Measurements from ENCODE around the gene MAPK8IP1. TPM values are rescaled to one million over a fixed set of nuclear protein-coding genes. Genes with fewer than 3 reads are reported as not detected.

The MAPK8IP1 gene
- total and polyA plus RNA-seq, 4 donors = 0.78 to 2.7 (median 1.4) TPM

DNA sequence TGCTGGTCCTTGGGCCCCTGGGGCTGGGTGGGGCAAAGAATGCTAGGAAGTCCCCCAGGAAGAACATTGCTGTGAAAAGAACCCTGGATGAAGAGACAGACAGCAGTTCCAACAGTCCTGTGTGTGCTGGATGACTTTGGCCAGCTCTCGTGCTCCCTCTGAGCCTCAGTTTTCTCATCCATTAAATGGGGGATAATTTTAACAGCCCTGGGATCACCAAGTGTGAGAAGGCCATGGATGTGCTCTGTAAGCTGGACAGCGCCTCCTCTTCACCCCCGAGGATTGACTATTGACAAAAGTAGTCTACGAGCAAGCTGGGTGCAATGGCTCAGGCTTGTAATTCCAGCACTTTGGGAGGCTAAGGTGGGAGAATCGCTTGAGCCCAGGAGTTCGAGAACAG is 39.5 kb downstream of the MAPK8IP1 start (continued):
- TF ChIP-seq, protein P1, sequence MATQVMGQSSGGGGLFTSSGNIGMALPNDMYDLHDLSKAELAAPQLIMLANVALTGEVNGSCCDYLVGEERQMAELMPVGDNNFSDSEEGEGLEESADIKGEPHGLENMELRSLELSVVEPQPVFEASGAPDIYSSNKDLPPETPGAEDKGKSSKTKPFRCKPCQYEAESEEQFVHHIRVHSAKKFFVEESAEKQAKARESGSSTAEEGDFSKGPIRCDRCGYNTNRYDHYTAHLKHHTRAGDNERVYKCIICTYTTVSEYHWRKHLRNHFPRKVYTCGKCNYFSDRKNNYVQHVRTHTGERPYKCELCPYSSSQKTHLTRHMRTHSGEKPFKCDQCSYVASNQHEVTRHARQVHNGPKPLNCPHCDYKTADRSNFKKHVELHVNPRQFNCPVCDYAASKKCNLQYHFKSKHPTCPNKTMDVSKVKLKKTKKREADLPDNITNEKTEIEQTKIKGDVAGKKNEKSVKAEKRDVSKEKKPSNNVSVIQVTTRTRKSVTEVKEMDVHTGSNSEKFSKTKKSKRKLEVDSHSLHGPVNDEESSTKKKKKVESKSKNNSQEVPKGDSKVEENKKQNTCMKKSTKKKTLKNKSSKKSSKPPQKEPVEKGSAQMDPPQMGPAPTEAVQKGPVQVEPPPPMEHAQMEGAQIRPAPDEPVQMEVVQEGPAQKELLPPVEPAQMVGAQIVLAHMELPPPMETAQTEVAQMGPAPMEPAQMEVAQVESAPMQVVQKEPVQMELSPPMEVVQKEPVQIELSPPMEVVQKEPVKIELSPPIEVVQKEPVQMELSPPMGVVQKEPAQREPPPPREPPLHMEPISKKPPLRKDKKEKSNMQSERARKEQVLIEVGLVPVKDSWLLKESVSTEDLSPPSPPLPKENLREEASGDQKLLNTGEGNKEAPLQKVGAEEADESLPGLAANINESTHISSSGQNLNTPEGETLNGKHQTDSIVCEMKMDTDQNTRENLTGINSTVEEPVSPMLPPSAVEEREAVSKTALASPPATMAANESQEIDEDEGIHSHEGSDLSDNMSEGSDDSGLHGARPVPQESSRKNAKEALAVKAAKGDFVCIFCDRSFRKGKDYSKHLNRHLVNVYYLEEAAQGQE (IDR thresholded peaks at IDR 0.05) = no peak
- TF ChIP-seq, protein P2, sequence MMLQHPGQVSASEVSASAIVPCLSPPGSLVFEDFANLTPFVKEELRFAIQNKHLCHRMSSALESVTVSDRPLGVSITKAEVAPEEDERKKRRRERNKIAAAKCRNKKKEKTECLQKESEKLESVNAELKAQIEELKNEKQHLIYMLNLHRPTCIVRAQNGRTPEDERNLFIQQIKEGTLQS (IDR thresholded peaks at IDR 0.05) = no peak
- TF ChIP-seq FOXA2 (IDR thresholded peaks at IDR 0.05) (no peak), EGR1 (IDR thresholded peaks at IDR 0.05; ENCODE audit: low read depth in 2 of 2) (no peak), SP1 (IDR thresholded peaks at IDR 0.05) (no peak), RAD21 (IDR thresholded peaks at IDR 0.05) (no peak), RXRA (IDR thresholded peaks at IDR 0.05) (no peak), NR2F2 (IDR thresholded peaks at IDR 0.05) (no peak), HNF4G (IDR thresholded peaks at IDR 0.05) (no peak)

DNA sequence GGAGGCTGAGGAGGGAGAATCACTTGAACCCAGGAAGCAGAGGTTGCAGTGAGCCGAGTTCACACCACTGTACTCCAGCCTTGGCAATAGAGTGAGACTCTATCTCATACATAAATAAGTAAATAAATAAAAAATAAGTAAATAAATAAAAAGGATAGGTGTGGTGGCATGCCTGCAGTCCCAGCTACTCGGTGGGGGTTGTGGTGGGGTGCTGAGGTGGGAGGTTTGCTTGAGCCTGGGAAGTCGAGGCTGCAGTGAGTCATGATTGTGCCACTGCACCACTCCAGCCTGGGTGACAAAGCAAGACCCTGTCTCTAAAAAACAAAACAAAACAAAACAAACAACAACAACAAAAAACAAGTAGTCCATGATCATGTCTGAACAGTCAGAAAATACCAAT is 40.1 kb downstream of the MAPK8IP1 start:
- no peak for DNase-seq (ENCODE audit: low spot score)
- Histone ChIP-seq H3K9ac (ENCODE audit: low read depth in 1 of 2, low read length in 2 of 2) (no peak overlapping the region), H3K36me3 (ENCODE audit: control insufficient read depth in 4 of 4, insufficient read depth in 3 of 4, low read depth in 1 of 4, low read length in 3 of 4) (no peaks in the 10 kb centered on the region), H3K9me3 (ENCODE audit: control insufficient read depth in 4 of 4, low read length in 3 of 4) (no peaks in the 10 kb centered on the region), H3K27me3 (ENCODE audit: control insufficient read depth in 4 of 4, insufficient read depth in 4 of 4, low read length in 3 of 4) (no peaks in the 10 kb centered on the region), H3K4me3 (ENCODE audit: low read depth in 1 of 3, low read length in 3 of 3) (no peak overlapping the region), H3K4me1 (ENCODE audit: control insufficient read depth in 4 of 4, insufficient read depth in 4 of 4, low read length in 3 of 4) (peaks cover 0 to 12% (median 4%) of the 10 kb centered on the region in 4 donors), H3K27ac (ENCODE audit: low read depth in 1 of 2, low read length in 2 of 2) (no peak overlapping the region)
- 90% methylated on average over 3 of the region's 3 CpGs for WGBS
- TF ChIP-seq EGR1 (IDR thresholded peaks at IDR 0.05; ENCODE audit: low read depth in 2 of 2) (no peak), HNF4G (IDR thresholded peaks at IDR 0.05) (no peak), NR2F2 (IDR thresholded peaks at IDR 0.05) (no peak), JUND (IDR thresholded peaks at IDR 0.05) (no peak), RAD21 (IDR thresholded peaks at IDR 0.05) (no peak), HNF4A (conservative IDR thresholded peaks at IDR 0.05) (no peak), FOXA1 (IDR thresholded peaks at IDR 0.05) (no peak), TAF1 (conservative IDR thresholded peaks at IDR 0.05) (no peak), FOXA2 (IDR thresholded peaks at IDR 0.05) (no peak), RXRA (IDR thresholded peaks at IDR 0.05) (no peak), SP1 (IDR thresholded peaks at IDR 0.05) (no peak), GABPA (IDR thresholded peaks at IDR 0.05 in 1 of 2, conservative IDR thresholded peaks at IDR 0.05 in 1 of 2) (no peak), YY1 (IDR thresholded peaks at IDR 0.05) (no peak)
- TF ChIP-seq, protein P1 (IDR thresholded peaks at IDR 0.05) = no peak
- TF ChIP-seq, protein P3, sequence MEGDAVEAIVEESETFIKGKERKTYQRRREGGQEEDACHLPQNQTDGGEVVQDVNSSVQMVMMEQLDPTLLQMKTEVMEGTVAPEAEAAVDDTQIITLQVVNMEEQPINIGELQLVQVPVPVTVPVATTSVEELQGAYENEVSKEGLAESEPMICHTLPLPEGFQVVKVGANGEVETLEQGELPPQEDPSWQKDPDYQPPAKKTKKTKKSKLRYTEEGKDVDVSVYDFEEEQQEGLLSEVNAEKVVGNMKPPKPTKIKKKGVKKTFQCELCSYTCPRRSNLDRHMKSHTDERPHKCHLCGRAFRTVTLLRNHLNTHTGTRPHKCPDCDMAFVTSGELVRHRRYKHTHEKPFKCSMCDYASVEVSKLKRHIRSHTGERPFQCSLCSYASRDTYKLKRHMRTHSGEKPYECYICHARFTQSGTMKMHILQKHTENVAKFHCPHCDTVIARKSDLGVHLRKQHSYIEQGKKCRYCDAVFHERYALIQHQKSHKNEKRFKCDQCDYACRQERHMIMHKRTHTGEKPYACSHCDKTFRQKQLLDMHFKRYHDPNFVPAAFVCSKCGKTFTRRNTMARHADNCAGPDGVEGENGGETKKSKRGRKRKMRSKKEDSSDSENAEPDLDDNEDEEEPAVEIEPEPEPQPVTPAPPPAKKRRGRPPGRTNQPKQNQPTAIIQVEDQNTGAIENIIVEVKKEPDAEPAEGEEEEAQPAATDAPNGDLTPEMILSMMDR (IDR thresholded peaks at IDR 0.05; ENCODE audit: low read depth, low read length, missing input control) = no peak
- TF ChIP-seq, protein P4, sequence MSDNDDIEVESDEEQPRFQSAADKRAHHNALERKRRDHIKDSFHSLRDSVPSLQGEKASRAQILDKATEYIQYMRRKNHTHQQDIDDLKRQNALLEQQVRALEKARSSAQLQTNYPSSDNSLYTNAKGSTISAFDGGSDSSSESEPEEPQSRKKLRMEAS (IDR thresholded peaks at IDR 0.05) = no peak
- TF ChIP-seq, protein P2 (IDR thresholded peaks at IDR 0.05) = no peak
- TF ChIP-seq, protein P5, sequence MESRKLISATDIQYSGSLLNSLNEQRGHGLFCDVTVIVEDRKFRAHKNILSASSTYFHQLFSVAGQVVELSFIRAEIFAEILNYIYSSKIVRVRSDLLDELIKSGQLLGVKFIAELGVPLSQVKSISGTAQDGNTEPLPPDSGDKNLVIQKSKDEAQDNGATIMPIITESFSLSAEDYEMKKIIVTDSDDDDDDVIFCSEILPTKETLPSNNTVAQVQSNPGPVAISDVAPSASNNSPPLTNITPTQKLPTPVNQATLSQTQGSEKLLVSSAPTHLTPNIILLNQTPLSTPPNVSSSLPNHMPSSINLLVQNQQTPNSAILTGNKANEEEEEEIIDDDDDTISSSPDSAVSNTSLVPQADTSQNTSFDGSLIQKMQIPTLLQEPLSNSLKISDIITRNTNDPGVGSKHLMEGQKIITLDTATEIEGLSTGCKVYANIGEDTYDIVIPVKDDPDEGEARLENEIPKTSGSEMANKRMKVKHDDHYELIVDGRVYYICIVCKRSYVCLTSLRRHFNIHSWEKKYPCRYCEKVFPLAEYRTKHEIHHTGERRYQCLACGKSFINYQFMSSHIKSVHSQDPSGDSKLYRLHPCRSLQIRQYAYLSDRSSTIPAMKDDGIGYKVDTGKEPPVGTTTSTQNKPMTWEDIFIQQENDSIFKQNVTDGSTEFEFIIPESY (IDR thresholded peaks at IDR 0.05) = no peak
